ENCODE data around the gene SH3BGR. TPM values are rescaled to one million over a fixed set of nuclear protein-coding genes. Genes with fewer than 3 reads are reported as not detected.
"Not testable (repeated sequence)": the region's sequence is repeated elsewhere in the genome, so short reads cannot be mapped to it uniquely, and the experiment has no call there.

The SH3BGR gene
- total RNA-seq (2014; rRNA removed; shearing (Covaris generic)), result 0.86 and 2.2 TPM in 2 replicates

GRCh38 chr21:39451332-39452206 is at the start of gene SH3BGR:
SH3BGR (plus strand) TSS chr21:39451970; CDS start chr21:39452097, 127 bp downstream.
- peak; percentile 85 for DNase-seq (ENCODE audit: low spot score)
- in situ Hi-C loops (cut with HindIII; ENCODE audit: low sequenced_read_pairs), result no loop called here

DNA sequence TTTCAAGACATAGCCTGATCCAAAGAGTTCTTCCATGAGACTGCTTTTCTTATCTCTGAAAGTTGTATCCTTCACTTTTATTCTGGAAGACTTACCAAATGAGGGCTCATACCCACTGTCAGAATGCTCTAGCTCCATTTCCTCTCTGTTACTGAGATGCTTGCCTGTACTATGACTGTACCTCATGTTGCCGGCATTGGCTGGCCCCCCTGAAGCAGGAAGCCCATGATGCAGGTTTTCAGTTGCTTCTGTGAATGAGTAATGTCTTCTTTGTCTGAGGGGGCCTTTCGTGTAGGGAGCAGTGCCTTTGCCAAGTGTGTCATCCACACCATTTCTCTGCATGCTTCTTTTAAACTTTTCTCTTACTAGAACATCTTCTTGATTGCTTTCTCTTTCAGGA is 45.7 kb upstream of the SH3BGR start:
- in situ Hi-C loops (cut with HindIII; ENCODE audit: low sequenced_read_pairs), result no loop called here
- no peak for DNase-seq (ENCODE audit: low spot score)

- in situ Hi-C loops (cut with HindIII; ENCODE audit: low sequenced_read_pairs); DNase-seq (ENCODE audit: low spot score): not testable (repeated sequence)
Measured at GRCh38 chr21:39419204-39419603, 32.6 kb upstream of the SH3BGR start.

DNA sequence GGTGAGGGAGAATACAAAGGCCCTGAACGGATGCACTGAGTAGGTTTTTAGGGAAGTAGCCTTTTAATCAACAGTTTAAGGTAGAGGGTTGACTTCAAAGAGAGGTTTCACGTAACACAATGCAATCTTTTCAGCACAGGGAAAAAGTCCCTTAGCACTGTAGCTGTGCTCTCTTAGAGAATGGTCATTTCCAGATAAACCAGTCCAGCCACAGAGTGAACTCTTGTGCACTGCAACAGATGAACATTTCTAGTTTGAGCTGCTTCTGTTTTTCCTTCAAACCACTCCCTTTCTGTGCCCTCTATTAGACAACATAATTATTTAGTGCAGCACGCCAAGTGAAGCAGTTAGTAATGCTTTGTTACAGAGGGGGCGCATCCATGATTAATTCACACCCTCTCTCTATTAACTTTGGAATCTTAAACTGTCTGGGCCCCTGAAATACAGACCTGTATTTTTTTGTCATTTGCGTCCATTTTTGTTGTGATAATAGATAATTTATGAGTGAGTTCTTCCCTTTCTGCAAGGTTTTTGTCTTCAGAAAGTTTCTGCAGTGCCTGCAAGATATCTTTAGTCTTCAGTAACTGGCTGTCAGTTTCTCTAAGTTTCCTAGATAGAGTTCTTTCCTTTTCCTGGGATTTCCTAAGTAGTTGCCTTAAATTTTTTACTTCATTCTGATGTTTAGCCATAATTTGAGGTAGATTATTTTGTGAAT is 29.1 kb upstream of the SH3BGR start:
- DNase-seq (ENCODE audit: low spot score), result no peak
- in situ Hi-C loops (cut with HindIII; ENCODE audit: low sequenced_read_pairs), result no loop called here

DNA sequence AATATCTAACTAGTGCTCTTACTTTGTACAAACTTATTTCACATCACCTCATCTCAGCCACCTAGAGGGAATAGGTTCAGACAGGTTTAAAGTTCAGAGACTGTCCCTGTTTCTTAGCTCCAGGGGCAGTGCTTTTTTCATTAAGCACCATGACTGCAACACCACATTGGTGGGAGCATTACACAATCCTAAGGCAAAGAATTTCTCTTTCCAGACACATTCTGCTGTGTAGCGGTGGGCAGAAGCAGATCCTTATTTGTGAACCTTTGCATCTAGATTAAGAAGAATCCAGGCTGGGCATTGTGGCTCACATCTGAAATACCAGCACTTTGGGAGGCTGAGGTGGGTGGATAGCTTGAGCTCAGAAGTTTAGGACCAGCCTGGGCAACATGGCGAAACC is 22.3 kb upstream of the SH3BGR start:
- no peak for DNase-seq (ENCODE audit: low spot score)
- in situ Hi-C loops (cut with HindIII; ENCODE audit: low sequenced_read_pairs), result no loop called here

DNA sequence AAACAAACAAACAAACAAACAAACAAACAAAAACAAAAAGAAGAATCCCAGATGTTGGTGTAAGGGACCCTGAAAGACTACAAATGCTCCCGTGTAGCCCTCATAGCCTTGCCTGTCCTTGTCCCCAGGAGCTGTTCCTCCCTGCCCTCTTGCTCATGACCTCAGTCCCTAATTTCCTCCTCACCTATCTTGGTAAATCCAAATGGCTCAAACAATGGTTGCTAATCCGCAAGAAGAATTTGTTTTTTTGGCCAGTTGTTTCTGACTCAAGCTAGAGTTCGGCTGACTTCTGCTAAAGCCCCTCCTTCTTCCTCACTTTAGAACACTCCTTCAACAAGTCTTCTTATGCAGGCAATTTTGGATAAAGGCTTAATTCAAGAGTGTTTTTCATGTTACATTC is 21.8 kb upstream of the SH3BGR start:
- DNase-seq (ENCODE audit: low spot score), result no peak
- in situ Hi-C loops (cut with HindIII; ENCODE audit: low sequenced_read_pairs), result no loop called here

GRCh38 chr21:39430457-39430856 is 21.3 kb upstream of the SH3BGR start:
- in situ Hi-C loops (cut with HindIII; ENCODE audit: low sequenced_read_pairs), result no loop called here
- DNase-seq (ENCODE audit: low spot score), result no peak

DNA sequence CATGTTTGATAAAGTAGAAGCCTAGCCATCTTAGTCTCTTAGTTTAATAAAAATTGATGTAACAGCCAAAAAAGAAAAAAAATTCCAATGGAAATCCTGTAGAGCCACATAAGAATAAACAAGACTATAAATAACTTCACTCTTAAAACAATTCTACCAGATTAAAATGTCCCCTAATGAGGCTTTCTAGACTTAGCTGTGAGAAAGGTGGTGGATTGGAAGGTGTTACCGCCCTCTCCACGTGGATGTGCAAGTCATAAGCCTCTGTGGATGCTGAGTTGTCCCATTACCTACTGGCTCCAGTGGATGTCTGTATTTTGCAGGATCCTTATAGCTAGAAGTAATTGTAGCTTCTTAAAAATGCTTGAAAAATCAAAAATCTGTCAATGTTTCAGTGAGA is 20.8 kb upstream of the SH3BGR start:
- in situ Hi-C loops (cut with HindIII; ENCODE audit: low sequenced_read_pairs), result no loop called here

GRCh38 chr21:39434950-39435349 is 16.8 kb upstream of the SH3BGR start:
- in situ Hi-C loops (cut with HindIII; ENCODE audit: low sequenced_read_pairs), result no loop called here
- no peak for DNase-seq (ENCODE audit: low spot score)

More for the DNA sequence above, 20.8 kb upstream of the SH3BGR start:
- DNase-seq (ENCODE audit: low spot score), result no peak

DNA sequence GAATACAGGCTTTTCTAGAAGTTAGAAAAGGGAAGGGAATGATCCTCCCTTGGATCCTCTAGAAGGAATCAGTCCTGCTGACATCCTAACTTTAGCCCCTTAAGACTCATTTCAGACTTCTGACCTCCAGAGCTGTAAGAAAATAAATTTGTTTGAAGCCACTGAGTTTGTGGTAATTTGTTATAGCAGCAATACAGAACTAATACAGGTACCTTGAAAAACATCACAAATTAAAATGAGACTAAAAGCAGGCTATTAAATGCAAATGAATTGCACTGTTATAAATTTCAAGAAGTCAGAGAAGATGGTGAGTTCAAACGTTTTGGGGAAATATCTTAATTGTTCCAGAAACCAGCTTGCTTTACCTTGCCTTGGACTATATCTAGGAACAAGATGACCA is 12.5 kb upstream of the SH3BGR start:
- in situ Hi-C loops (cut with HindIII; ENCODE audit: low sequenced_read_pairs), result no loop called here
- no peak for DNase-seq (ENCODE audit: low spot score)

DNA sequence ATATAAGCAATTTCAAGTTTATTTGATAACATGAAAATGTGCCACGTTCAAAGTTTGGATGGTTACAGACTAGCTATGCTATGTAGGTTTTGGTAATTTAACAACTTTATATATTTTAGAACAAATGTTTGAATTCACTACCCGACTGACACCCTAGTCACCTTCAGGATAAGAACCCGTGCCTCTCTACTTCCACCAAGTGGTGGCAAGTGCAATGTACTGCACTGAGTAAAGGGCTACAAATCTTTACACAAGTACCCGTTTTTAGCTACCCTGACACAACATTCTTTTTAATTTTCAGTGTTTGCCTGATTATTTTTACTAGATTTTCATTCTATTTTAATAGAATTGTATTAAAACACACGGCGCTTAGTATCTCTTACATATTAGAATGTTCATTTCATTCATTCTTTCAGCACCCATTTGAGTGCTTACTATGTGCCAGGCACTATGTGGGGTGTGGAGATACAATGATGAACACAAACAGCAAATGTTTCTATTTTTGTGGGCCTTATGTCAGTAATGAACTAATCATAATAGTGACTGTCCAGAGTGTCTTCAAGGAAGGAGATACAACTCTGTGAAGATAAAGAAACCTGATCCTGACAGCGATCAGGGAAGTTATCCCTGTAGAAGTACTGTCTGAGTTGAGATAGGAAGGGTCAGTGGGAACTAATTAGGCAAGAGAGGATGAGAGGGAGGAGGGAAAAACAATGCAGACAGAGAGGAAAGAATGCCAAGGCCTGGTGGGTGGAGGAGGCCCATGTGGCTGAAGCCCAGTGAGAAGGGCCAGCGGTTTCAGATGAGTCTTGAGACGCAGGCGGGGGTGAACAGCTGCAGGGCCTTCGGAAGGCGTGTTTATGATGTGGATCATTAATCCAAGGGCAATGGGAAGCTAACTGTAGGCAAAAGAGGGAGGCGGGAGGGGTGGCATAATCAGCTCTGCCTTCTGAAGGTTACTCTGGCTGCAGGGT is 10.0 kb upstream of the SH3BGR start:
- in situ Hi-C loops (cut with HindIII; ENCODE audit: low sequenced_read_pairs), result no loop called here
- DNase-seq (ENCODE audit: low spot score), result peak; percentile 21

- DNase-seq (ENCODE audit: low spot score), result peak; percentile 58
- in situ Hi-C loops (cut with HindIII; ENCODE audit: low sequenced_read_pairs), result no loop called here
Measured at GRCh38 chr21:39444421-39445180, 7.2 kb upstream of the SH3BGR start.

DNA sequence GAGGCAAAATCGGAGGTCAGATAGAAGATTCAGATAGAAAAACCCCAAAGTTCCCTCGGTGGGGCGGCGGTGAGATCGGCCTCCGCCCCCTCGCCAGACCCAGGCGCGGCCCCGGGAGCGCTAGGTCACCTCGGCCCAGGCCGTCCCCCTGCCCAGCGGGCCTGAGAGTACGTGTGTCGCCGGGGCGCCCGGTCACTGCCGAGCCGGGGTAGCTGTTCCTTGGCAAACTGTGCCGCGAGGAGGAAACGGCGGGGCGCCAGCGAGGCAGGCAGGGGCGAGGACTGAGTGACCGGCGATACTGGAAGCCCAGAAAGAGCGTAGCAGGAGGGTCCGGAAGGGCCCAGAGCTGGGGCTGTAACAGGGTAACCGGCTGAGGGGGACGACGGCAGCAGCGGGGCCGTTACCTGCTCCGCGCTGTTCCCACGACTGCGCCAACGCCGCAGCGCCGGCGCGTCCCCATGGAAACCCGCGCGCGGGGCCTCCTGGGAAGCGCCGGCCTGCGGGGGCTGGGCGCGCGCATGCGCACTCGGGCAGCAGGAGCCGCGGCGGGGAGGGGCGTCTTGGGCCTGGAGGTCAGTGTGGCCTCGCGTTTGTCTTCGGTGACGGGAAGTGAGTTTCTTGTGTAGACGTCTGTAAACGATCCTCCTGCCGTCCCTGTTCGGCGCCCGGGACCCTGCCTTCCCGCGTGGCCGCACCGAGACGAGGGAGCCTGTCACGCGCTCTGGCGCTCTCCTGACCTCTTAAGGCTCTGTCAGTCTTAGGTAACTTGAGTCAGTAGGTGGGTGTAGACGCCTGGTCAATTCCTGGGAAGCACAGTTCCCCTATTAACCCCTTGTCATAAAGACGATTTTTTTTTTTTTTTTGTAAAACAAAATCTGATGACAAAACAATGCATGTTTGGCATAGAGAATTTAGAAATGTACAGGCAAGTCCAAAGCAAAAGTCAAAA is 6.2 kb upstream of the SH3BGR start, which contains the start of gene LCA5L:
LCA5L (minus strand) TSS at position 458 of the 949 bp plus-strand sequence. CDS start 17,285 bp downstream, outside the sequence.
- in situ Hi-C loops (cut with HindIII; ENCODE audit: low sequenced_read_pairs), result no loop called here
- DNase-seq (ENCODE audit: low spot score), result peak; percentile 85

DNA sequence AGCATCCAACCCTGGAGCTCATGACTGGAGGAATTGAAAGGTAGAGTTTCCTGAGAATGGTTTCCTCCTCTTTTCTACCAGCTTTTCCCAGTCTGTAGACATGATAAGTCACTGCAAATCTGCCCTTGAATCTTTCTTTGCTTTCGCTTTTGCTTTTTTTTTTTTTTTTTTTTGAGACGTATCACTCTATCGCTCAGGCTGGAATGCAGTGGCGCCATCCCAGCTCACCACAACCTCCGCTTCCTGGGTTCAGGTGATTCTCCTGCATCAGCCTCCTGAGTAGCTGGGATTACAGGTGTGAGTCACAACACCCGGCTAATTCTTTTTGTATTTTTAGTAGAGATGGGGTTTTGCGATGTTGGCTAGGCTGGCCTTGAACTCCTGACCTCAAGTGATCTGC is 4.5 kb upstream of the SH3BGR start:
- in situ Hi-C loops (cut with HindIII; ENCODE audit: low sequenced_read_pairs), result no loop called here
- DNase-seq (ENCODE audit: low spot score), result no peak

DNA sequence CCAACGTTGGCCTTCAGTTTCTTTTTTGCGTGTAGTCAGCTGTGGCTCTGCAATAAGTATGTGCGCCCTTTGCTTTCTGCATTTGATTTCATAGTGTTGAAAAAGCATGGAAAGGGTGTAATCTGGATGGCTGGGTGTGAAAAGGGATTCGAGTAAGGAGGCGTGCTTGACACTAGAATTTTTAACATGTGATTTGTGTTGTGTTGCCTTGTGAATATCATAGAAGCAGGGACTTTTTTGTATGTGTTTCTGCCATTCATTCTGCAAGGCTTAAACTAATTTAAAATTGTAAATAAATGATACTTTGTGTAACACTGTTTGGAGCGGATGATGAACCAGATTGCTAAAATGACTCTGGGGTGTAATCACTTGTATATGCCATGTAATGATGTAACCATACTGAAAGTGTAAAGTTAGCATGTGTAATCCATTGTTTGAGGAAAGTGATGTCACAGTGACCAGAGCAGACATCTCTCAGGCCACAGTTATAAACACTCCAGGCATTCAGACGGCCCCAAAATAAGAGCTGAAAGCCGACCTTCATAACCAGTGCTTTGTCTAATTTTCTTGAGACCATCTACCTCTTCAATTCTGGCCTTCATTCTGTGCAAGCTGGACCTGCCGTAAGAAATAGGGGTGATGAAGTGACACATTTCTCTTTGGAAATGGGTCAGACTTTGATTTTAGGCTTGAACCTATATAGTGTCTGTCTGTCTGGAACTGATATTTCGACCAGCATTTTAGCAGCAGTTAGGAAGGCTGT is 618 bp downstream of the SH3BGR start:
- peak; percentile 16 for DNase-seq (ENCODE audit: low spot score)
- in situ Hi-C loops (cut with HindIII; ENCODE audit: low sequenced_read_pairs), result no loop called here

- in situ Hi-C loops (cut with HindIII; ENCODE audit: low sequenced_read_pairs), result no loop called here
- no peak for DNase-seq (ENCODE audit: low spot score)
Measured at GRCh38 chr21:39452970-39453342, 1.2 kb downstream of the SH3BGR start.

All from G401 (cell line).